Measurements from ENCODE around the gene RELN.

Gene RELN

GRCh38 chr7:103573479-103574058 is 415.9 kb downstream of the RELN start:
- peak; percentile 41 for DNase-seq (ENCODE audit: low read depth, low spot score)
- H3K4me3 ChIP-seq (ENCODE audit: low read length) = no peak overlapping the region

- H3K4me3 ChIP-seq (ENCODE audit: low read length) = no peak overlapping the region
- no peak for DNase-seq (ENCODE audit: low read depth, low spot score)
These were observed 417.9 kb downstream of the RELN start for GRCh38 chr7:103571586-103571985.

- H3K4me3 ChIP-seq (ENCODE audit: low read length) = no peak overlapping the region
- no peak for DNase-seq (ENCODE audit: low read depth, low spot score)
These were observed 419.7 kb downstream of the RELN start for GRCh38 chr7:103569621-103570305.

GRCh38 chr7:103564416-103564815 is 425.0 kb downstream of the RELN start:
- no peak overlapping the region for H3K4me3 ChIP-seq (ENCODE audit: low read length)

GRCh38 chr7:103560136-103560535 is 429.3 kb downstream of the RELN start:
- no peak for DNase-seq (ENCODE audit: low read depth, low spot score)
- H3K4me3 ChIP-seq (ENCODE audit: low read length) = no peak overlapping the region

More at GRCh38 chr7:103564416-103564815, 425.0 kb downstream of the RELN start:
- no peak for DNase-seq (ENCODE audit: low read depth, low spot score)

- H3K4me3 ChIP-seq (ENCODE audit: low read length) = no peak overlapping the region
- no peak for DNase-seq (ENCODE audit: low read depth, low spot score)
These were observed 438.4 kb downstream of the RELN start for GRCh38 chr7:103551016-103551415.

- H3K4me3 ChIP-seq (ENCODE audit: low read length) = no peak overlapping the region
- DNase-seq (ENCODE audit: low read depth, low spot score) = no peak
These were observed 439.7 kb downstream of the RELN start for GRCh38 chr7:103549786-103550185.

- no peak for DNase-seq (ENCODE audit: low read depth, low spot score)
- H3K4me3 ChIP-seq (ENCODE audit: low read length) = no peak overlapping the region
These were observed 441.8 kb downstream of the RELN start for GRCh38 chr7:103547451-103548284.

GRCh38 chr7:103542470-103542869 is 447.0 kb downstream of the RELN start:
- no peak for DNase-seq (ENCODE audit: low read depth, low spot score)

GRCh38 chr7:103541947-103542346 is 447.5 kb downstream of the RELN start:
- no peak overlapping the region for H3K4me3 ChIP-seq (ENCODE audit: low read length)
- DNase-seq (ENCODE audit: low read depth, low spot score) = no peak

More at GRCh38 chr7:103542470-103542869, 447.0 kb downstream of the RELN start:
- no peak overlapping the region for H3K4me3 ChIP-seq (ENCODE audit: low read length)

GRCh38 chr7:103541026-103541425 is 448.4 kb downstream of the RELN start:
- no peak for DNase-seq (ENCODE audit: low read depth, low spot score)
- no peak overlapping the region for H3K4me3 ChIP-seq (ENCODE audit: low read length)

- H3K4me3 ChIP-seq (ENCODE audit: low read length) = no peak overlapping the region
- DNase-seq (ENCODE audit: low read depth, low spot score) = no peak
These were observed 449.1 kb downstream of the RELN start for GRCh38 chr7:103540338-103540737.

GRCh38 chr7:103539875-103540274 is 449.6 kb downstream of the RELN start:
- DNase-seq (ENCODE audit: low read depth, low spot score) = no peak
- no peak overlapping the region for H3K4me3 ChIP-seq (ENCODE audit: low read length)

- H3K4me3 ChIP-seq (ENCODE audit: low read length) = no peak overlapping the region
- no peak for DNase-seq (ENCODE audit: low read depth, low spot score)
These were observed 450.3 kb downstream of the RELN start for GRCh38 chr7:103538964-103539709.

GRCh38 chr7:103533761-103534160 is 455.7 kb downstream of the RELN start:
- no peak for DNase-seq (ENCODE audit: low read depth, low spot score)

GRCh38 chr7:103532955-103533354 is 456.5 kb downstream of the RELN start:
- no peak overlapping the region for H3K4me3 ChIP-seq (ENCODE audit: low read length)
- no peak for DNase-seq (ENCODE audit: low read depth, low spot score)

More at GRCh38 chr7:103533761-103534160, 455.7 kb downstream of the RELN start:
- no peak overlapping the region for H3K4me3 ChIP-seq (ENCODE audit: low read length)

- no peak overlapping the region for H3K4me3 ChIP-seq (ENCODE audit: low read length)
- DNase-seq (ENCODE audit: low read depth, low spot score) = no peak
These were observed 461.3 kb downstream of the RELN start for GRCh38 chr7:103528152-103528551.

- DNase-seq (ENCODE audit: low read depth, low spot score) = no peak
- no peak overlapping the region for H3K4me3 ChIP-seq (ENCODE audit: low read length)
These were observed 463.5 kb downstream of the RELN start for GRCh38 chr7:103525937-103526336.
